ENCODE data around the gene KCNIP3.

The KCNIP3 gene

DNA sequence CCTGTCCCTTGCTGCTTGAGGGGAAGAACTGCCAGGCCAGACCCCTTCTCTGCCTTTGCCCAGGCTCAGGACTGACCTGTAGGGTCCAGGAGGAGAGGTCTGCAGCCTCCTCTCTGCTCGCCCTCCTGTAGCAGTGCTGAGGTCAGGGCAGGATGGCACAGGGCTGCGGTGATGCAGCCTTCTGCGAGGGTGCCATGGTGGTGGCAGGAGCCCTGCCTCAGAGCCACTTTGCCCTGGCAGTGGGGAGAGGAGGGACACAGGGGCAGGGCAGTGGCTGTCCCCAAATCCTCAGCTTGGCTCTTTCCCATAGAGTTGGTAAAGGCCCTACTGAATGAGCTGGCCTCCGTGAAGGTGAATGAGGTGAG, 22.0 kb upstream of the KCNIP3 start:
- DNase-seq: no peak

DNA sequence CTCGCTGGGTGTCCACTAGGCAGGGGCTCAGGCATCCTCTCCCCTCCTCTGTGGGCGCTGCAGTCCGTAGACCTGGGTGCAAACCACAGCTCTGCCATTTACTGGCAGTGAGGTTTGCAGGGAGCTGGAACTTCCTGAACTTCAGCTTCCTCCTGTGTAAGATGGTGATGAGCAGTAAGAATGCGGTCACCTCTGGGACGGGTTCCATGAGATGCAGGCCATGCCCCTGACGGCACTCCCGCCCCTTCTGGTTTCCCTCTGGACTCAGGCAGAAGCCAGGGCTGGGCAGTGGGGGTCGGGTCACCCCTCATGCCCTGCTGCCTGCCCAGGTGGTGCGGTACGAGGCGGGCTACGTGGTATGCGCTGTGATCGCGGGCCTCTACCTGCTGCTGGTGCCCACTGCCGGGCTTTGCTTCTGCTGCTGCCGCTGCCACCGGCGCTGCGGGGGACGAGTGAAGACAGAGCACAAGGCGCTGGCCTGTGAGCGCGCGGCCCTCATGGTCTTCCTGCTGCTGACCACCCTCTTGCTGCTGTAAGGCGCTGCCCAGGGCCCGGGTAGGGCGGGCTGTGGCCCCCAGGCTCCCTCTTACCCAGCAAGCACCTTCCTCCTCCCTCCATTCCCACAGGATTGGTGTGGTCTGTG, 21.4 kb upstream of the KCNIP3 start:
- DNase-seq: no peak

DNA sequence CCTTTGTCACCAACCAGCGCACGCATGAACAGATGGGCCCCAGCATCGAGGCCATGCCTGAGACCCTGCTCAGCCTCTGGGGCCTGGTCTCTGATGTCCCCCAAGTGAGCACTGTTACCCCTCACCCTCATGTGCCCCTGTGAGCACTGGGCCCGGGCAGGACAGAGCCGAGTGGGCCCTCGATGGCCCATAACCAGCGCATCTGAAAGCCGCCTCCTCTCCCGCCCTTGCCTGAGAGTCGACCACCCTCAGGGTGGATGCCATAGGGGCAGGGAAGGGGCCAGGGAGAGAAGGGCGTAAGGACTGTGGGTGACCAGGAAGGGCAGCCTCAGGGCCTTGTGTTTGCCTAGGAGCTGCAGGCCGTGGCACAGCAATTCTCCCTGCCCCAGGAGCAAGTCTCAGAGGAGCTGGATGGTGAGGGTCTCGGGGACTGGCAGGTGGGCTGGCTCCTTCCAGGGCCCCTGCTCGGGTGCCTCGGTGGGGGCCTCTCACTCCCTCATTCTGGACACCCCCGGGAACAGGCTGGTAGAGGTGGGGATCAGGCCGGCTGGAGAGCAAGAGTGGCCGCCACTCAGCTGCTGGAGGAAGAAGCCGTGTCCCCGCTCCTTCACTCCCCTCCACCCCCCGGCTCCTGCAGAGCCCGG, 20.8 kb upstream of the KCNIP3 start:
- no peak for DNase-seq

DNA sequence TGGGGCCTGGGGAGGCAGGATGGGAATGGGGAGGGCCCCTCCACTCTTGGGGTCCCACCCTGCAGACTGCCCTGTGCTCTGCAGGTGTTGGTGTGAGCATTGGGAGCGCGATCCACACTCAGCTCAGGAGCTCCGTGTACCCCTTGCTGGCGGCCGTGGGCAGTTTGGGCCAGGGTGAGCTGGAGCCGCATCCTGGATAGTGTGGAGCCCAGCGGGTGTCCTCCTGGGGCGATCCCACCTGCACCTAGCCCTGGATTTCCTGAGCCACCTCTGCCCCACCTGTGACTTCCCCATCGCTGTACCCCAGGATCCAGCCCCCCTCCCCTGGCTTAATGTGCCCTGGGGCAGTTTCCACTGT, 20.3 kb upstream of the KCNIP3 start:
- DNase-seq: no peak

DNA sequence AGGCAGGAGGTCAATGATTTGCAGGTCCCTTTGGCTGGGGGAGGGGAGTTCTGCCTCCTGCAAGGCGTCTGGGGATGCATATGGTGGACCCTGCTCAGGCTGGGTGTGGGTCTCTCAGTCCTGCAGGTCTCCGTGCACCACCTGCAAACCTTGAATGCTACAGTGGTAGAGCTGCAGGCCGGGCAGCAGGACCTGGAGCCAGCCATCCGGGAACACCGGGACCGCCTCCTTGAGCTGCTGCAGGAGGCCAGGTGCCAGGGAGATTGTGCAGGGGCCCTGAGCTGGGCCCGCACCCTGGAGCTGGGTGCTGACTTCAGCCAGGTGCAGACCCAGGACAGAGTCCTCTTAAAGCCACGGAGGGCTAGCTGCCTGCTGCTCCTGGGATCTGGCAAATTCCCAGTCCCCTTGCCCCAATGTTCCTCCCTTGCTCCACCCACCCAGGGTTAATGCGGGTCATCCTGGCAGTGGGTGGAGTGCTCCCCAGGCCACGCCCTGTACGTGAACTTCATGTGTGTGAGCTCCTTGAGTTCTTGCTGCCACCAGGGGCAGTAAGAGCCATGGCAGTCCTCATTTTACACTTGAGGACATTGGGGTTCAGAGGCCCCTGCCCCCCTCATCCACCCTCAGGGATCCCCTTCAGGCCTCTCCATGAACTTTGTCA, 19.8 kb upstream of the KCNIP3 start:
- DNase-seq: no peak

DNA sequence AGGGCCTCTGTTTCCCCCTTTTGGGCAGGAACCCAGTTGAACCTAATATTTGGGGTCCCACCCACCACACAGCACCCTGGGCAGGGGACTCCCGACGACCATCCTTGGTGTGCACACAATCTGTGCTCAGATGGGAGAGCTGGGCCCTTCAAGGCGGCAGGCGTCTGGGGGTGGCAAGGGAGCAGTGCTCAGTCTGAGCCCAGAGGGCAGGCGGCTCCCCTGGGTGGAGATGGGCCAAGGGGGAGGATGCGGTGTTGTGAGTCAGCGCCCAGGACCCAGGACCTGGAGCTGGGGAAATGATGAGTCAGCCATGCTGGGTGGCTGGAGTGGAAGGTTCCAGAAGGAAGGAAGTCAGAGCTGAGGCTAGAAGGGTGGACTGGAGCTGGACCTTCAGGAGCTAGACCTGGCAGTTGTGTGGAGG, 19.1 kb upstream of the KCNIP3 start:
- DNase-seq: no peak

DNA sequence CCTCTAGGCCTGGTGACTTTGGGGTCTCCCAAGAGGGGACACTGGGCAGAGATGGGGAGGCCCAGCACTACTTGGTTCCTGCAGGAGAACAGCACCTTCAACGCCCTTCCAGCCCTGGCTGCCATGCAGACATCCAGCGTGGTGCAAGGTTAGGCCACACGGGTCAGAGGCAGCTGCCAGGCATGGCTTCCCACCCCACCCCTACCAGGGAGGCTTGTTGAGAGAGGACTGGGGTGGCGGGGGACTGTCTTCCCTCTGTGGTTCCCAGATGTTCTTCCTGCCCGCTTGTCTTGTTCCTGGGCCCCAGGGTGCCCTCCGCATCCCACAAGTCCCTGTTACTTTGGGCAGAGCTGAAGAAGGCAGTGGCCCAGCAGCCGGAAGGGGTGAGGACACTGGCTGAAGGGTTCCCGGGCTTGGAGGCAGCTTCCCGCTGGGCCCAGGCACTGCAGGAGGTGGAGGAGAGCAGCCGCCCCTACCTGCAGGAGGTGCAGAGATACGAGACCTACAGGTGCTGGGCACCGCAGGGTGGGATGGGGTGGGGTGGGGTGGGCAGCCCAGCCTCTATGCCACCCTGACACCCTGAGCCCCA, 18.4 kb upstream of the KCNIP3 start:
- no peak for DNase-seq

DNA sequence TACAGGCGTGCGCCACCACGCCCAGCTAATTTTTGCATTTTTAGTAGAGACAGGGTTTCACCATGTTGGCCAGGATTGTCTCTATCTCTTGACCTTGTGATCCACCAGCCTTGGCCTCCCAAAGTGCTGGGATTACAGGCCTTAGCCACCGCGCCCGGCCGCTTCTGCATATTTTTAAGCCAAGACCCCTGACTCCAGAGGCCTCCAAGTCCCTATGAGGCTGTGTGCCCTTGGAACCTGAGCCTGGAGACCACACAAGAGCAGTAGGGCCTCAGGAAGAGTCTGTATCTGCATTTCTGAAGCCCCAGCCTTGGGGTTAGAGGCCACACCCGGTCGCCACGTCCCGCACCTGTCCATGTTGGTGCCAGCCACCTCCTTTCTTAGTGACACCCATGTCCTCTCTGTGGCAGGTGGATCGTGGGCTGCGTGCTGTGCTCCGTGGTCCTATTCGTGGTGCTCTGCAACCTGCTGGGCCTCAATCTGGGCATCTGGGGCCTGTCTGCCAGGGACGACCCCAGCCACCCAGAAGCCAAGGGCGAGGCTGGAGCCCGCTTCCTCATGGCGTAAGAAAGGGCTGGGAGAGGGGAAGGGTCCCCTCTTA, 17.6 kb upstream of the KCNIP3 start:
- no peak for DNase-seq

DNA sequence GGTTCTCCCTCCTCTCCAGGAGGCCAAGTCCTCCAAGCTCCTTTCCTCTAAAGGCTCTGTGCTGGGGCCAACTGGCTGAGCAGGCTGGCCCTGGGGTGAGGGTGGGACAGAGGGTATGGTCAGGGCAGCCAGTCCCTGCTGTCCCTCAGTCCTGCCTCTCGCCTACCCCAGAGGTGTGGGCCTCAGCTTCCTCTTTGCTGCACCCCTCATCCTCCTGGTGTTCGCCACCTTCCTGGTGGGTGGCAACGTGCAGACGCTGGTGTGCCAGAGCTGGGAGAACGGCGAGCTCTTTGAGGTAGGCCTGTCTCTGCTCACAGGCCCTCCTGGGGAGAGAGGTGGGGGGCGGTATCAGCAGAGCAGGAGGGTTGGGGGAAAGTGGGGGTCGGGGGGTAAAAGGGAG, 16.1 kb upstream of the KCNIP3 start:
- DNase-seq: no peak

DNA sequence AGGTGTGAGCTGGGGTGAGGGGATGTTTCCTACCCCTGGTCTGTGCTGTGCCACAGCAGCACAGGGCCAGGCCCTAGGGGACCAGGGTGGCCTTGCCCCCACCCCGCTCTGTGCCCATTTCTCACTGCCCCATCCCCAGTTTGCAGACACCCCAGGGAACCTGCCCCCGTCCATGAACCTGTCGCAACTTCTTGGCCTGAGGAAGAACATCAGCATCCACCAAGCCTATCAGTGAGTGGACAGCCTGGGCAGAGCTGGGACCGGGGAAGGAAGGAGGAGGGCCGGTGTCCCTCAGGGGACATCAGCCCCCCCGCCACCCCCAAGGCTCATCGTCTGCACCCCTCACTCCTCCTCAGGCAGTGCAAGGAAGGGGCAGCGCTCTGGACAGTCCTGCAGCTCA, 15.4 kb upstream of the KCNIP3 start:
- DNase-seq: no peak

DNA sequence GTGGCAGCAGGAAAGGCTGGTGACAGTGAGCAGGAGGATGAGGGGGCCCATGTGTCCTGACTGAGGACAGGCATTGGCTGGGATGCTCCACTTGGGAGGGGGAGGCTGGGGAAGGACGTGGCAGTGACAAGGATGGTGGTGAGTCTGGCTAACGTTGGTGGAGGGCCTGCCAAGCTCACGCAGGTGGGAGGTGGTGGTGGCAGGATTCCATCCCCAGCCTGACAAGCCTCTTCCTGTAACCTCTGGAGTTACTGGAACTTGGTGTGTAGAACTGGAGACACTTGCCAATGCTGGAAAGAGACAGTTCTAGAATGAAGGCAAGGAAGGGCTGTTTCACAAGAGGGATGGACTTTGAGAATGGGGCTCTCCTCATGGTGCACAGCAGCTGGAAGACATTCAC, 14.7 kb upstream of the KCNIP3 start:
- no peak for DNase-seq

DNA sequence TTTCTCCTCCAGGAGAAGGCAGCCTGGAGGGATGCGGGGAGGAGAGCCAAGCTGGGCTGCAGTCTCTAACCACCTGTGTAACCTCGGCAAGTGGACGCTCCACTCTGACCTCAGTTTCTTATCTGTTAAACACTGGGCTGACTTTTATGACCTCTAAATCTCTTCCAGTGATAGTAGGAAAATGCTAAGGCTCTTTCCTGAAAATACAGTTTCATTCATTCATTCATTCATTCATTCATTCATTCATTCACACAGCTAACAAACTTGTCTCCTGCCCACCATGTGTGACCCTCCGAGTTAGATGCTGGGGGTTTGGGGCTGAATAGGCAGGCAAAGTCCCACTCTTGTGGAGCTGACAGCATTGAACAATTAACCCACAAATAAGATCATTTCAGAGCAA, 13.6 kb upstream of the KCNIP3 start:
- no peak for DNase-seq

DNA sequence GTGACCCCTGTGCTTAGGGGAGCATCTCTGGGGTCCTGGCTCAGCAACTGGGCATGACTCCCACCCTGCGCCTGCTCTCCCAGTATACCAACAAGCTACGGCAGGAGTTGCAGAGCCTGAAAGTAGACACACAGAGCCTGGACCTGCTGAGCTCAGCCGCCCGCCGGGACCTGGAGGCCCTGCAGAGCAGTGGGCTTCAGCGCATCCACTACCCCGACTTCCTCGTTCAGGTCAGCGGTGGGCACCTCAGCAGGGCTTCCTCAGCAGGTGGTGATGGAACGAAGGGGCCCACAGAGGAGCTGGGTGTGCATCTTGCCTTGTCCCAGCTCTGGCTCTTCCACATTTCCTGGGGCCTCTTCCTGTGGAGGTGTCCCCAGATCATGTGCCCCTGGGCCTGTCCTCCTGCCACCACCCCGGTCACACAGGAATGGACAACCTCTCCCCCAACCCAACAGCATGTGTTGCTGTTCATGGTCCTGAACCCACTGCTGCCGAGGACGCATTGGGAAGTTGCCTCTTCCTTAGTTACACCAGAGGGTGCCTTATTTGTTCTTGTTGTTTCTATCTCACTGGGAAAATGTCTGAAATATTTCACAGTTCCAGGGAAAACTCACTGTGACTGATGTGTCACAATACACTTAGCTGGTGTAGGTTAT, 12.1 kb upstream of the KCNIP3 start:
- no peak for DNase-seq

DNA sequence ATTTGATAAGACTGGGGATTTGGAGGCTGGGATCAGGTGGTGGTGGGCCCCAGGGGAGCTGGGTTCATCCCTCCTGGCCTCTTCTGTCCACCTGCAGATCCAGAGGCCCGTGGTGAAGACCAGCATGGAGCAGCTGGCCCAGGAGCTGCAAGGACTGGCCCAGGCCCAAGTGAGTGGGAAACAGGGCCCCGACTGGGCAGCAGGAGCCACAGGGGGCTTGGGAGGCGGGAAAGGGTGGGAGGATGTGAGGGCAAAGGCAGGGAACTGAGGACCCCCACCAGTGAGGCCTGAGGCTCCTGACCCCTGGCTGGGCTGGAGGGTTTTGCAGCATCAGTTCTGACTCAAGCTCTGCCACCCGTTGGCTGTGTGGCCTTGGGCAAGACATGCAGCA, 11.6 kb upstream of the KCNIP3 start:
- no peak for DNase-seq

DNA sequence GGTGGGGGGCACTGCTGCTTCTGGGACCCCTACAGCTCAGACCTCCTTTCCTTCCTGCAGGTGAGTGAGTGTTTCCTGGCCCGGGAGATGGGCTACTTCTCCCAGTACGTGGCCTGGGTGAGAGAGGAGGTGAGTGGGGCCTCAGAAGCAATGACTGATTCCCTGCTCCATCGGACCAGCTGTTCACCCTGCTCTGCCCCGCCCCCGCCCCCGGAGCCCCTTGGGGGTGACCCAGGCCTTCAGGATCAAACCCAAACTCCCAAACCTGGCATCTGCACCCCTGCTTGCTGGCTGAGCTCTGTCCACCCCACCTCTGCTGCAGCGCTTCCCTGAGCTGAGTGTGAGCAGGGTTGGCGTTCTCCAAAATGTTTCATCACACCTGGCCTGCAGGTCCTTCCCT, 9.8 kb upstream of the KCNIP3 start:
- DNase-seq: no peak

DNA sequence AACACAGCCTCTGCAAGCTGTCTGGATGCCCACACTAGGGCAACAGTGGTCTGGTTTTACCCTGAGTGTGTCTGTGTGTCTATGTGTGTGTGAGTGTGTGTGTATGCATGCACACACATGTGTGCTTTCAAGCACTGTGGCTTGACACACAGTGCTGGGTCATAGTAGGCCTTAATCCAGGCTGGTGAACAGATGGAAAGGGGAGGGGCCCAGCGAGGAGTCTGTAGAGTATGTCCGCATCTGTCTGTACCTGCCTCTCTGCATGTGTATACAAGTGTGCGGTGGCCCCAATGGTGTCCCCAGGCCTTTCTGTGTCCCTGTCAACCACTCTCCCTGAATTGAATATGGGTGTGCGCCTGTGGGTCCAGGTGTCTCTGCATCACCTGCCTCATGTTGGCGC, 9.3 kb upstream of the KCNIP3 start:
- DNase-seq: no peak

DNA sequence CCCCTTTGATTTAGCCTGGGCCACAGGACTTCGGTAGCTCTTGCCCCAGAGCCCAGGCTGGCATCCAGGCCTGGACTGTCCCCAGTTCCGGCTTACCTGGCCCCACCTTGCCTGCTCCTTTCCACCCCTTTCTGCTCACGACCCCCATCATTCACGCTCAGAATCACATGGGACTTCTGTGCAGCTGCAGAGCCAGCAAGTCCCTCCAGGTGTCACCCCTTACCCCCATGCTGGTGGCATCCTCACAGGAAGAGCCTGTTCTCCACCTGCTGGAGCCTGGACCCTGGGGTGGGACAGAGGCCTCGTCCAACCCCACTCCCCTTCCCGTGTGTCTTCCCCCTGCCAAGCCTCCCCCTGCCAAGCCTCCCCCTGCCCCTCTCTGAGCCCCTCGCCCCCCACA, 7.9 kb upstream of the KCNIP3 start:
- DNase-seq: no peak

DNA sequence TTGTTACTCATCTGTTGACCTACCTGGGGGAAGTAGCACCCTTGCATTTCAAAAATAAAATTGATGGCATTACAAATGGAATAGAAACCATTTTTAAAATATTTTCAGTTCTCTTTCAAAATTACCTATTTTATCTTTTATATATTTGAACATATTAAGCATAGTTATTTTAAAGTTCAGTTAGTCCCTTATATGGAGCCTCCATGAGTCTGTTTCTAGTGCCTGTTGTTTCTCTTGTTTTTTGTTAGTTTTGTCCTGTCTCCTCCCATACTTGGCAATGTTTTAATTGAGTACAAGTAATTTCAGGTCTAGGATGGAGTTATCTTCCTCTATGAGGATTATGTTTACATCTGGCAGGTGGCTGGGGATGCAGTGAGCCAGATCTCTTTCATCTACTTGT, 5.9 kb upstream of the KCNIP3 start:
- DNase-seq: no peak

DNA sequence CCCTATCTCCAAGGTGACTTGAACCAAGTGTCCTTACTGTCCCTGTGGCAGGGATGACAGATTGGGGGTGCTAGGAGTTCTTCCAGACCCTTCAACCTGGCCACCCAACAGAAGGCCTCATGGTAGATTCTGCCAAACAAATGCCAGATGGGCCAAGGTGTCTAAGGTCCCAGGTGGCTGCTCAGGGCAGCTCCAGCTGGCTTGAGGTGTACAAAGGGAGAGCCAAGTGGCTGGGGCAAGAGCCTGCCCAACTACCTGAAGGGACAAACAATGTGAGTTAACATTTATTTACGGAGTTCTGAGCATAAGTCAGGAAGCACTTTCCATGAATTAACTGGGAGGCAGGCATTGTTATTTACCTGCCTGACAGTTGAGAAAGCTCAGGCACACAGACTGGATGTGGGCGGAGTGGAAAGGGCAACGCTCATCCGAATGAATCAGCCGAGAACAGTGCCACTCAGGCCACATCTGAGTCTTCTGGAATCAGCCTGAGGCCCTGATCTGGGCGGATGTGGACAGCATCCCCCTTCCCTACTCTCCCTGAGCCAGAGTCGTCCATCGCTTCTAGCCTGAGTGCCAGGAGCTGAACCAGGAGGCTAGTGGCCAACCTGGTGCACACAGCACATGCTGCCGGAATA, 4.4 kb upstream of the KCNIP3 start:
- no peak for DNase-seq

DNA sequence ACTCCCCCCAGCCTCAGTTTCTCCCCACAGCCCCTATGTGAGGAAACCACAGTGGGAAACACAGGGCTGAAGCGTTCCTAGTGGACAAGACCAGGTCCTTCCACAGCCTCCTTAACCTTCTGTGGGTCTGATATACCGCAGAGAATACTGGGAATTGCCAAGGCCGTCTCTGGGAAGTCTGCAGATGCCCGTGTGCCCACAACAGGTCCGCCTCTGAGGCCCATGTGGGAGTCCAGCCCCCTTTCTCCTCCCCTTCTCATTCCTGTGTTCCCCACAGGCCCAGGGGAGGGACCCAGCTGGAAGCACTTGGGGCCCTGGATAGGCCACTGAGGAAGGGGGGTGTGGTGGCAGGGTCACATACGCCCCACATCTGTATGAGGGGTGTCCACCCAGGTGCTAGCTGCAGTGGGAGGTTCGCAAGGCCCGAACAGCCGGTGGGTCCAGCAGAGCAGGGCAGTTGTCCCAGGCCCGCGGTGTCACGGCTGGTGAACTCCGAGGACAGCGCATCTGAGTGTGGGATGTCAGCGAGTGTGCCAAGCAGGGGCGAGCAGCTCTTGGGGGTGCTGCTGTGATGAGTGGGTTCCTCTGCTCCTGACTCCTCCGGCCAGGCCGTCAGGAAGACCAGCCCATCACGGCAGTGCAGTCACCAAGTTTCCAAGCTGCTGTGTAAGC, 2.4 kb upstream of the KCNIP3 start:
- DNase-seq: no peak

DNA sequence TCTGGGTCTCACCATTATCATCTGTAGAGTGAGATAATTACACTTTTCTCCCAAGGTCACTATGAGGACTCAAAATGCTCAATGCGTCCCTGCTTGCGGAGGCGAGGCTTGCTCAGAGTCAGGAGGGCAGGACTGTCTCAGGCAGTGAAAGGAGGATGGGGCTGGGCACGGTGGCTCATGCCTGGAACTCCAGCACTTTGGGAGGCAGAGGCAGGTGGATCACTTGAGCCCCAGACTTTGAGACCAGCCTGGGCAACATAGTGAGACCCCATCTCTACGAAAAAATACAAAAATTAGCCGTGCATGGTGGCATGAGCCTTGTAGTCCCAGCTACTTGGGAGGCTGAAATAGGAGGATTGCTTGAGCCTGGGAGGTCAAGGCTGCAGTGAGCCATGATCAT, 1.8 kb upstream of the KCNIP3 start:
- no peak for DNase-seq

DNA sequence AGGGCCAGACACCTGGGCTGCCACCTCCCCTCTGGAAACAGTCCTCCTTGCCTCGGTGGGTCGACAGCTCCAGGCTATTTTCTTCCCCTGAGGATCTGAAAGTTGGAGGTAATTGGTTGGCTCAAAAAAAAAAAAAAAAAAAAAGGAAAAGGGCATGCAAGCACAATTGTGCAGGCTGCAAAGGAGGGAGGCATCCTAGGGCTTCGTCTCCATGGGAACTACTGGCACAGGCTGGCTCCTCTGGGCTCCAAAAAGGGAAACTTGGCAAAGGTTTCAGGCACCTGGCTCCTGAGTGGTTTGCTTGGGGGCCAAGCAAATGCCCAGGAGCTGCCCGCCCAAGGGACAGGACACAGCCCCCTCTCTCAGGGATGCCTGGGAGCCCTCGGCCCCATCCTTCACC, 1.1 kb upstream of the KCNIP3 start:
- no peak for DNase-seq
